GM19238 (cell line): Measurements from ENCODE around the gene ZNF521.

Source experiments
- DNase-seq: peaks from one replicate; pipeline ENCODE4 v3.0.0; 2011; ENCODE audit warnings: low spot score; ENCODE audit not compliant: insufficient read length

Gene ZNF521

GRCh38 chr18:25229081-25229480, 122.9 kb downstream of the ZNF521 start:
- no peak for DNase-seq

GRCh38 chr18:25228410-25228809, 123.6 kb downstream of the ZNF521 start:
- DNase-seq: no peak

GRCh38 chr18:25225151-25225550, 126.8 kb downstream of the ZNF521 start:
- DNase-seq: no peak

- DNase-seq: no peak
Measured at GRCh38 chr18:25223899-25224886, 127.8 kb downstream of the ZNF521 start.

GRCh38 chr18:25223211-25223610, 128.8 kb downstream of the ZNF521 start:
- no peak for DNase-seq

GRCh38 chr18:25222648-25223047, 129.3 kb downstream of the ZNF521 start:
- DNase-seq: no peak

GRCh38 chr18:25210622-25211021, 141.3 kb downstream of the ZNF521 start:
- no peak for DNase-seq

GRCh38 chr18:25192065-25192464, 159.9 kb downstream of the ZNF521 start:
- no peak for DNase-seq

- no peak for DNase-seq
Measured at GRCh38 chr18:25190472-25190871, 161.5 kb downstream of the ZNF521 start.

GRCh38 chr18:25189391-25190185, 162.4 kb downstream of the ZNF521 start:
- no peak for DNase-seq

- DNase-seq: no peak
Measured at GRCh38 chr18:25187521-25188192, 164.3 kb downstream of the ZNF521 start.

GRCh38 chr18:25186871-25187270, 165.1 kb downstream of the ZNF521 start:
- no peak for DNase-seq

- DNase-seq: no peak
Measured at GRCh38 chr18:25181993-25182392, 170.0 kb downstream of the ZNF521 start.

- DNase-seq: no peak
Measured at GRCh38 chr18:25181581-25181980, 170.4 kb downstream of the ZNF521 start.

GRCh38 chr18:25180973-25181548, 170.9 kb downstream of the ZNF521 start:
- no peak for DNase-seq

- DNase-seq: no peak
Measured at GRCh38 chr18:25177631-25178030, 174.3 kb downstream of the ZNF521 start.

- no peak for DNase-seq
Measured at GRCh38 chr18:25176518-25177042, 175.4 kb downstream of the ZNF521 start.

GRCh38 chr18:25175558-25176517, 176.1 kb downstream of the ZNF521 start:
- no peak for DNase-seq

- no peak for DNase-seq
Measured at GRCh38 chr18:25174324-25174723, 177.6 kb downstream of the ZNF521 start.

- DNase-seq: no peak
Measured at GRCh38 chr18:25171334-25171733, 180.6 kb downstream of the ZNF521 start.
